NCI-H2196 treated with DMSO at 0.1 percent for 48 hours (cell line): ENCODE results near the gene AATF.
"Not testable (repeated sequence)": the region's sequence is repeated elsewhere in the genome, so short reads cannot be mapped to it uniquely, and the experiment has no call there.

Experiments used
- DNase-seq: peaks from one replicate; lab custom pipeline; 2025; ENCODE audit not compliant: unreplicated experiment; lab: John Stamatoyannopoulos, UW

Gene AATF

DNA sequence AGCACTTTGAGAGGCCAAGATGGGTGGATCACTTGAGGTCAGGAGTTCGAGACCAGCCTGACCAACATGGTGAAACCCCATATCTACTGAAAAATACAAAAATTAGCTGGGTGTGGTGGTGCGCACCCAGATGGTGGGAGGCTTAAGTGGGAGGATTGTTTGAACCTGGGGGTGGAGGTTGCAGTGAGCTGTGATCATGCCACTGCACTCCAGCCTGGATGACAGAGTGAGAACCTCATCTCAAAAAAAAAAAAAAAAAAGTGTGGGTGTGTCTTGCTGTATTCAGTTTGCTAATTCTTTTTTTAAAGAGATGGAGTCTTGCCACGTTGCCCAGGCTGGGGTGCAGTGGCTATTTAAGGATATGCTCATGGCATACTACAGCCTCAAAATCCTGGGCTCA lies 124.7 kb downstream of the AATF start:
- not testable (repeated sequence) for DNase-seq

DNA sequence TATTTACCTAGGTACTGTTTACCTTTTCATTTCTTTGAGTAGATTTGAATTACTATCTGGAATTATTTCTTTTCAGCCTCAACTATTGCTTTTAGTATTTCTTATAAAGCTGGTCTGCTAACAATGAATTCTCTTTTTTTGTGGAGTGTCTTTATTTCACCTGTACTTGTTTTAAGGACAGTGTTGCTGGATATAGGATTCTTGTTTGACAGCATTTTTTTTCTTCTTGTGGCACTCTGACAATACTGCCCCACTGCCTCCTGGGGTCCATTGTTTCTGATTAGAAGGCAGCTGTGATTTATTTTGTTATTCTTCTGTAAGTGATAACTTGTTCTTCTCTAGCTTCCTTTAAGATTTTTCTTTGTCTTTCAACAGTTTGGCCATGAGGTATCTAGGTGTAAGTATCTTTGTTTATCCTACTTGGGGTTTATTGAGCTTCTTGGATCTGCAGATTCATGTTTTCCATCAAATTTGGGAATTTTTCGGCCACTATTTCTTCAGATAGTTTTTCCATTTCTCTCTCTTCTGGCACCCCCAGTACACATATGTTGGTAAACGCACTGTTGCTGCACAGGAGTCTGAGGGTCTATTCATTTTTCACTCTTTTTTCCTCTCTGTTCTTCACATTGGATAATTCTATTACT lies 130.4 kb downstream of the AATF start:
- no peak for DNase-seq

DNA sequence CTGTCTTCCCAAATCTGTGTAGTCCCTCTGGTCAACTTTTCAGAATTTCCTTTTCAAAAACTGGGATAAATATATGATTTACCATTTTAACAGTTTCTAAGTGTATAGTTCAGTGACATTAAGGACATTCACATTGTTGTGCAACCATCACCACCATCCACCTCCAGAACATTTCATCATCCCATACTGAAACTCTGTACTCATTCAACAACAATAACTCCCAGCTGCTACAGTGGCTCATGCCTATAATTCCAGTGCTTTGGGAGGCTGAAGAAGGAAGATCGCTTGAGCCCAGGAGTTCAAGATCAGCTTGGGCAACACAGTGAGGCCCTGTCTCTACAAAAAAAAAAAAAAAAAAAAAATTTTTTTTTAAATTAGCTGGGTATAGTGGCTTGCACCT lies 131.0 kb downstream of the AATF start:
- no peak for DNase-seq

DNA sequence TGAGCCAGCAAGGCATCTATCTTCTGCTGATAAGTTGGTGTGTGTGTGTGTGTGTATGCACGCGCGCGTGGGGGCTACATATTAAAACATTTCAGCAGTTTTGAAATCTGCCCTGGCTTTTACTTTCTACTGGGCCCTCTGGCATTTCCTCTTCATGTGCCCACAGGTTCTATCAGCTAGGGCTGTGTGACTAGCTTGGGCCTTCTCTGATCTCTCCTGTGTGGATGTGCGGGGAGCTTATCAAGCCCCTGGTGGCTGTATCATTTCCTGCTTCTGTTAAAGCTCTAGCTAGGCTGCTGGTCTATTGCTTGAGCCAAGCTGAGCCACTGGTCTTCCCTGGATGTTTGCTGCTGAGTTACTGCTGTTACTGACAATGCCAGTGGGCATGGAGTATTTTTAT lies 132.5 kb downstream of the AATF start:
- DNase-seq, result no peak

DNA sequence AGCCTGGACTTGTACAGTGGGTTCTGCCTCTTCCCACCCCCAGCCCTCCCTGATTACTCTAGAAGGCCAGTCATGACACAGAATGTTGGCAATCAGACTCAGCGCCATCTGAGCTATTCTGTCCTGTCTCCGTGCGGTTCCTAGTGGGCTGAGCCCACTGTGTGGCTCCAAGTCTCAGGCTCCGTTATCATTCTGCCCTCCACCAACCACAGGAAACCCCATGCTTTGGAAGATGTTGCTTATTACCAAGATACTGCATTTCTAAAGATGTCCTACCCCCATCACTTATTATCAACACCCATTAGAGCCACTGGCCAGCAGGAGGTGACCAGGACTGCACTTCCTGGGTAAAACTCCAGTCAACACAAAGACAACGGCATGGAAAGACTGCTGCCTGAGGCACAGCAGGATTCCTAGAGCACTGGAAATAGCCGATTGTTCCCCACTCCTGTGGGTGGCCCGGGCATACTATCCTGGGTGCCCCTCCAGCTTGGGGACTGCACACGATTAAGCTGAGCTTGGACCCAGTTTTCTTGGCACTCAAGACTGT lies 133.6 kb downstream of the AATF start:
- DNase-seq, result no peak

DNA sequence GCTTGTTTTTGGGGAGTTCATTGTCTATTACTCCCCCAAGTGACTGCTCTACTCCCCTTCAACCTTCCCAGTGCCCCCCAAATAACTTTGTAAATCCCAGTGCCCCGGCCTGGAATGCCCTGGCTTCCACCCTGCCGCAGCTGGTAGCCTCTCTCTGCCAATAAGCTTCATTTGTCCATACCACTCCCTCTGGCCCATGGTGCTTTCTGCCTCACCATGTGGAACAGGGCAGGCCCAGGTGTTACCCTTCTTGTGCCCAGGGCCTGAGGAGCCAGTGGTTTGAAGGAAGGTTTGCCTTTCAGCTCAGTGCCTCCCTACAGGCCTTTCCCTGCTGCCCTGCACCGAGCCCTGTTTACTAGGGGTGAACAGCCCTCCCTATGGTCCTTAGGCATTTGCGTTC lies 134.2 kb downstream of the AATF start:
- no peak for DNase-seq

- DNase-seq, result no peak
Measured at GRCh38 chr17:37083456-37083855, 134.7 kb downstream of the AATF start.

DNA sequence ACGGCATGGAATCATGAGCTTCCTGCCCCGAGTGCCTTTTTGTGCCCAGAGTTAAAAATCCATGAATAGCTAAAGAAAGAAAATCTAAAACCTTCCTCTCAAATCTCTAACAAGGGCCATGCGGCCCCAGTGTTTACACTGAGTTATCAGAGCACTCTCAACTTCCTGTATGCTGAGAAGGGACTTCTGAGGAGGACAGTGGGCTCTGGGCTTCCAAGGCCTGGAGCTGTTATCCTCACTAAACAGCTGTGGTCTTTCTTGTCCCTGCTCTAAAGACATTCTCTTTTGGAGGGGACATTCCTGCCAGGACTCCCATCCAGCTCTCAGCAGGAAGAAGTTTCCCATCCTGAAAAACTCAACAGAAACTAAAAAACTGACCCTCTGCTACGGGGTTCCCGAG lies 135.6 kb downstream of the AATF start:
- DNase-seq, result no peak

DNA sequence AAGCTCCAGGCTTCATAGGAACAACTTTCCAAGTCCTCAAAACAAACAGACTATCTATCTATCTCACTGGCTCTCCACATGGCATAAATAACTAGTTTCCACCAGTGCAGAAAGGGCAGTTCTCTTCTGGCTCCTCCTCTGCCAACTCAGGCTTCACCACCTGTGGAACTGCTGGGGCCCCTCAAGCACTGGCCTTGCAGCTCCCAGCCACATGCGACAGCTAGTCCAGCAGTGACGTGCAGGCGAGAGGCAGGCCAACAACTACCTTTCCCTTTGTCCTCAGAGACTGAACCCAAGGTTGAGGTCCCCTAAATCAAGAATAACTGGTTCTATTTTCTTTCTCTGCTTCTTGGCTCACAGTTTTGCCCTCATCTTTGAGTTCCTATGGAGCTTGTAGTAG lies 137.6 kb downstream of the AATF start:
- DNase-seq, result no peak

DNA sequence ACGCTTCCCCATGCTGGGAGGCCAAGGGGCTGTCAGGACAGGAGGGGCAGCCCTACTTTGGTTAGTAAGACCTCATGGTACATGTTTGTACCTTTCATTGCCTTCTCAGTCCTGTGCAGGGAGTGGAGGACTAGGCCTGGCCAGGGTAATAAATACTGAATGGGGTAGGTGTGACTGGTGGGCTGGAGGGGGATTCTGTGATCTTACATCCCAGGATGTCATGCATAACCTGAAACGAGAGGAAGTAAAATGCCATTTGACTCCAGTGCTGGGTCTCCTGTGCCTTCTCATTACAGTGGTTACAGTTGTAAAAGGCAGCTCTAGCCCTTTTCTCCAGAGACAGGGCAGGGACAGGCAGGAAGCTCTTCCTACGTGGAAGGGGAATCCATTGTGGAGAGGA lies 138.2 kb downstream of the AATF start:
- DNase-seq, result no peak

GRCh38 chr17:37087683-37088082 lies 138.9 kb downstream of the AATF start:
- no peak for DNase-seq

GRCh38 chr17:37088459-37088858 lies 139.7 kb downstream of the AATF start:
- no peak for DNase-seq

- DNase-seq, result no peak
Measured at GRCh38 chr17:37088913-37089312, 140.2 kb downstream of the AATF start.

DNA sequence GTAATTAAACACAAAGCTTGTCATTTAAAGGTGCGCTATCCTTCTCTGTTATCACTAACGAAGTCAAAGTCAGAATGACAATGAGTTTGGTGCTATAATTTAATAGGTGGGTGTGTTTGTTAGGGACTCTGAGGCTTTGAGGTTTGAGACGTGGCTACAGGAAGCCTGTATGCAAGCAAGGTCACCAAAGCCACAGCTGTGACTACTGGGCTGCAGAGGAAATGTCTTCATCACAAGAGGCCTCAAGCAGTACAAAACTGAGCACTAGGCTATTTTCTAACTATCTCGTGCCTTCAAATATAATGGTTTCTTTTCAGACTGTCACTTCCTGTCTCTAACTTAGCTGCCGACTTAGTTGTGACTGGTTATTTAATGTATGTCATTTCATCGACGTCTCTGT lies 141.2 kb downstream of the AATF start:
- DNase-seq, result no peak

- DNase-seq, result no peak
Measured at GRCh38 chr17:37090941-37091340, 142.2 kb downstream of the AATF start.

DNA sequence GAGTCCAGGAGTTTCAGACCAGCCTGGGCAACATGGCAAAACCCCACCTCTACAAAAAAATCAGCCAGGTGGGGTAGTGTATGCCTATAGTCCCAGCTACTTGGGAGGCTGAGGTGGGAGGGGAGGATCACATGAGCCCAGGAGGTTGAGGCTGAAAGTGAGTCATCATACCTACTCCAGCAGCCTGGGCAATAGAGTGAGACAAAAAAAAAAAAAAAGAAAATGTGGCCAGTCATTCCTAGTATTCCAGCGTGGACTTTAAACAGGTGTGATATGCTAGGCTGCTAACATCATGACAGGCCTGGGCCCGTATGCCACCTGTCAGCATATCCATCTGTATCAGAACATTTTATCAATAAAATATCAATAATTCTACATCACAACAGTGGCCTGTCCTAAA lies 143.3 kb downstream of the AATF start:
- no peak for DNase-seq

GRCh38 chr17:37092701-37093100 lies 143.9 kb downstream of the AATF start:
- no peak for DNase-seq

GRCh38 chr17:37094391-37094790 lies 145.6 kb downstream of the AATF start:
- DNase-seq, result no peak

DNA sequence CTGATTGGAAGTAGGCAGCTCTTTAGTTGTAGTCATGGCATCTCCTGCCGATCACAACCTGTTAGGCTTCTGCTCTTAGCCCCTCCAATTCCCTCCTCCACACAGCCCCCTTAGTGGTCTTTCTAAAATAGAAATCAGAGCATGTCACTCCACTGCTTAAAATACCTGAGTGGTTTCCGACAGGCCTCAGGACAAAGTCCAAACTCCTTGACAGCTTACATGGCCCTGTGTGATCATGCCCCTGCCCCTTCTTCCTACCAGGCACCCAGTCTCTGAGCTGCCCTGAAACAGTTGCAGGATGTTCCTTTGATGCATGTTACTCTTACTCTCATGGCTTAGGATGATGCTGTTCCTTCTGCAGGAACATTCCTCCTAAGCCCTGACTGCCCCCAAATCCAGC lies 147.3 kb downstream of the AATF start:
- no peak for DNase-seq

- DNase-seq, result no peak
Measured at GRCh38 chr17:37097154-37097553, 148.4 kb downstream of the AATF start.

- no peak for DNase-seq
Measured at GRCh38 chr17:37098152-37098551, 149.4 kb downstream of the AATF start.

DNA sequence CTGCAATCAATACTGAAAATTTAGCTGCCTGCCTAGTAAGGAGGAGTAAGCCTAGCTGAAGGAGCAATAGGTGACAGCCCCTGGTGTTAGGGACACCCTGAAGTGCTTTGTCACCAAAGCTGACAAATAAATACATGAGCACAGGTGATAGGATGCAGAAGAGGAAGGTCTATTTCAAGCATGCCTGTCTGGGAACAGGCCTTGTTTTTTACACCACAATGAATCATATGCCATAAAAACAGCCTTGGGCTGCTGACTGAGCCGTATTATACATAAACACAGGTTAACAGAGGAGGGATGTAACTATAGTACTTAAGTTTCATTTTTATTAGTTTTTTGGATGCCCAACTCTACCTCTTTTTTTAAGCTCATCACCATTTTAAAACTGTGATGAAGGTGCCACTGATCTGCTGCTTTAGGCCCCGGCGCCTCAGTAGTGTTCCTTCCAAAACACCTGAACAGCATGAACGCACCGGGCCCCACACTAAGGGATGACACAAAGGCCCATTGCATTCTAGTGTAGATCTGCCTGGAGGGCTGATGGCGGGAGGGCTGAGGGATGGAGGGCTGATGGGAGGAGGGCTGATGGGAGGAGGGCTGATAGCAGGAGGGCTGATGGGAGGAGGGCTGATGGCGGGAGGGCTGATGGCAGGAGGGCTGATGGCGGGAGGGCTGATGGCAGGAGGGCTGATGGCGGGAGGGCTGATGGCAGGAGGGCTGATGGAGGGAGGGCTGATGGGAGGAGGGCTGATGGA lies 150.3 kb downstream of the AATF start:
- no peak for DNase-seq

GRCh38 chr17:37100231-37100630 lies 151.5 kb downstream of the AATF start:
- DNase-seq, result no peak
